PFSK-1 (cell line): ENCODE data around the gene PTPN22.

Experiments
- FOXP2 ChIP-seq: optimal IDR thresholded peaks from 2 replicates; pipeline ENCODE3; 2011; ENCODE audit warnings: borderline replicate concordance, control low read depth, inconsistent platforms; ENCODE audit not compliant: insufficient read depth; ENCODE audit errors: extremely low read length, extremely low read depth
- POLR2AphosphoS5 ChIP-seq: IDR thresholded peaks from 2 replicates; pipeline ENCODE4 v1.6.1; 2012; ENCODE audit warnings: low read depth, mild to moderate bottlenecking, control low read depth, low read length, moderate library complexity
- SIN3A ChIP-seq: IDR thresholded peaks from 2 replicates; pipeline ENCODE4 v1.6.1; 2012; ENCODE audit warnings: mild to moderate bottlenecking, low read length, moderate library complexity, borderline replicate concordance; ENCODE audit not compliant: insufficient read depth
- TAF1 ChIP-seq: IDR thresholded peaks from 2 replicates; pipeline ENCODE4 v1.6.1; 2012; ENCODE audit warnings: low read length, control low read depth, borderline replicate concordance; ENCODE audit not compliant: insufficient read depth
- TF ChIP-seq, protein P1 (sequence below), 2 experiments: IDR thresholded peaks; 2 replicates each; pipeline versions ENCODE4 v1.6.1 to v1.8.0; 2011 to 2012; ENCODE audit warnings: low read depth in 2 of 2, low read length in 2 of 2, control low read depth in 1 of 2, inconsistent platforms in 1 of 2, mild to moderate bottlenecking in 1 of 2, moderate library complexity in 1 of 2; ENCODE audit not compliant: insufficient read depth in 1 of 2

The PTPN22 gene

DNA sequence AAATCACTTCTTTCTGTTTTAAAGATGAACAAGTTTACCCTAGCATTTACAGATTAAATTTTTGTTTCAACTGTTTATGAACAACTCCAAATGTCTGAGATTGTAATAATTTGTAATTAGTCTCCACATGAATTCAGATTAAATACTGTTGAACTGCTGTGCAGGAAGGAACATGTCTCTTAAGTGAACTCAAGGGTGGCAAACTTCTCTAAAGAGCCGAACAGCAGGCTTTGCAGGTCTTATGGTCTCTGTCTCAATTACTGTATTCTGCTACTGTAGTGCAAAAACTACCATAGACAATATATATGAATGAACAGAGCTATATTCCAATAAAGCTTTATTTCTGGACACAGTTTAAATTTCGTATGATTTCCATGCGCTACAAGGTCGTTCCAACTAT, 65.9 kb downstream of the PTPN22 start:
- TF ChIP-seq SIN3A, result no peak
- no peak for TF ChIP-seq POLR2AphosphoS5
- no peak for TF ChIP-seq FOXP2
- no peak for TF ChIP-seq TAF1
- TF ChIP-seq, protein P1, sequence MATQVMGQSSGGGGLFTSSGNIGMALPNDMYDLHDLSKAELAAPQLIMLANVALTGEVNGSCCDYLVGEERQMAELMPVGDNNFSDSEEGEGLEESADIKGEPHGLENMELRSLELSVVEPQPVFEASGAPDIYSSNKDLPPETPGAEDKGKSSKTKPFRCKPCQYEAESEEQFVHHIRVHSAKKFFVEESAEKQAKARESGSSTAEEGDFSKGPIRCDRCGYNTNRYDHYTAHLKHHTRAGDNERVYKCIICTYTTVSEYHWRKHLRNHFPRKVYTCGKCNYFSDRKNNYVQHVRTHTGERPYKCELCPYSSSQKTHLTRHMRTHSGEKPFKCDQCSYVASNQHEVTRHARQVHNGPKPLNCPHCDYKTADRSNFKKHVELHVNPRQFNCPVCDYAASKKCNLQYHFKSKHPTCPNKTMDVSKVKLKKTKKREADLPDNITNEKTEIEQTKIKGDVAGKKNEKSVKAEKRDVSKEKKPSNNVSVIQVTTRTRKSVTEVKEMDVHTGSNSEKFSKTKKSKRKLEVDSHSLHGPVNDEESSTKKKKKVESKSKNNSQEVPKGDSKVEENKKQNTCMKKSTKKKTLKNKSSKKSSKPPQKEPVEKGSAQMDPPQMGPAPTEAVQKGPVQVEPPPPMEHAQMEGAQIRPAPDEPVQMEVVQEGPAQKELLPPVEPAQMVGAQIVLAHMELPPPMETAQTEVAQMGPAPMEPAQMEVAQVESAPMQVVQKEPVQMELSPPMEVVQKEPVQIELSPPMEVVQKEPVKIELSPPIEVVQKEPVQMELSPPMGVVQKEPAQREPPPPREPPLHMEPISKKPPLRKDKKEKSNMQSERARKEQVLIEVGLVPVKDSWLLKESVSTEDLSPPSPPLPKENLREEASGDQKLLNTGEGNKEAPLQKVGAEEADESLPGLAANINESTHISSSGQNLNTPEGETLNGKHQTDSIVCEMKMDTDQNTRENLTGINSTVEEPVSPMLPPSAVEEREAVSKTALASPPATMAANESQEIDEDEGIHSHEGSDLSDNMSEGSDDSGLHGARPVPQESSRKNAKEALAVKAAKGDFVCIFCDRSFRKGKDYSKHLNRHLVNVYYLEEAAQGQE (IDR thresholded peaks at IDR 0.05; ENCODE audit: insufficient read depth in 1 of 2, low read depth in 2 of 2, low read length in 2 of 2), result no peak

DNA sequence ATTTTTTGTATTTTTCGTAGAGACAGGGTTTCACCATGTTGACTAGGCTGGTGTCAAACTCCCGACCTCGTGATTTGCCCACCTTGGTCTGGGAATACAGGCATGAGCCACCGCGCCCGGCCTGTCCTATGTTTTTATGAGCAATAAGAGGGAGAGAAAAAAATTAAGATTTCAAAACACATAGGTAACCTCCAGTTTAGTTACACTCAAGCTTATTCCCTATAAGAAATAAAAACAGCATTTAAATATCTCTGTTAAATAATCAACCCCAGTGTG, 66.3 kb downstream of the PTPN22 start:
- no peak for TF ChIP-seq TAF1
- TF ChIP-seq SIN3A, result no peak

DNA sequence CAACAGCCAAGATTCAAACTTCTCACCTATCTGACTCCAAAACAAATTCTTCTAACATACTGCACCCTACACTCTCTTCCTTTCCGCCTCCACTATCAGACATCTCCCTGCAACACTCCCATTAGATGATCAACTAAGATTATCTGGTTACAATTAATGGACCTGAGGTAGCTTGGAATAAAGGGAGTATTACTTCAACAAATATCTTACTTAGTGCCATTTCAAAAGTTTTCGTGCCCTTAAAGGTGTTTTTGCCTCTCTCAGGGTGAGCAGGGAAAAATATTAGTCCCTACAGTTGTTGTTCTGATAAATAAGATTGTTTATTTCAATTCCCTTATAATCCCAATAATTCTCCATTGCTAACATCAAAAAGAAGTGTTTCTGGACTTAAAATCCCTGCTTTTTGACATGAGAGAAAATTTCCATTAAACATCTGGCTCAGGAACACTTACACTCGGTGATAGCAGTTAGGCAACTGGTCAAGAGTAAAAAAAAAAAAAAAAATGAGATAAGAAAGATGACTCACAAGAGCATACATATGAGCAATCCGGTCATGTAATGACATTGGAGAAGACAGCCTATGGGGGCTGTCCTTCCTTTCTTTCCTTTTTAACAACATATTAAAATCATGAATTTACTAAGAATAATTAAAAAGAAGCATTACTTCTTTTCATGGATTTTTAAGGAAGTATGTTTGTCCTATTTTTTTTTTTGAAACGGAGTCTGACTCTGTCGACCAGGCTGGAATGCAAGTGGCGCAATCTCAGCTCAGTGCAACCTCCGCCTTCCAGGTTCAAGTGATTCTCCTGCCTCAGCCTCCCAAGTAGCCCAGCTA, 66.9 kb downstream of the PTPN22 start:
- no peak for TF ChIP-seq FOXP2
- TF ChIP-seq, protein P1 (IDR thresholded peaks at IDR 0.05; ENCODE audit: insufficient read depth in 1 of 2, low read depth in 2 of 2, low read length in 2 of 2), result no peak
- TF ChIP-seq POLR2AphosphoS5, result no peak
- TF ChIP-seq SIN3A, result no peak
- no peak for TF ChIP-seq TAF1

DNA sequence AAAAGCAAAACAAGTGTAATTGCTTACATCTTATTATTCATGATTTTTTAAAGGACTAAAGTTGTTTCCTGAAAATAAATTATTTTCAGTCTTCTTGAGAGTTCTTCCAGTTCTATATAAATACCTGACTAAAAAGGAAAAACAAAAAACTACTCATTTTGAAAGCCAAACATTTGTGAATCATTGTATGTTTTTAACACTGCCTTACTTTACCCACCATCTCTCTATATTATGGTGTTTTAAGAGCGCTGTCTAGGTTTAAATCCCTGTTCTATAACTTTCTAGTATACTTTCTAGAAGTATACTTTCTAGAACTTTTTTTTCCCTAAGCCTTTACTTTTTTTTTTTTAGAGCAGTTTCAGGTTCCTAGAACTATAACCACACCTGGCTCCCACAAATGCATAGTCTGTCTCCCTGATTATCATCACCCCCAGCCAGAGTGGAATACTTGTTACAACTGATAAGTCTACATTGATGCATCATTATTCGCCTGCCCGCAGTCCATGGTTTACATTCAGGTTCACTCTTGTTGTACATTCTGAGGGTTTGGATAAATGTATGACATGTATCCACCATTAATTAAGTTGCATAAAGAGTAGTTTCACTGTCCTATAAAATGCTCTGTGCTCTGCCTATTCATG, 69.0 kb downstream of the PTPN22 start:
- TF ChIP-seq FOXP2 (no peak), POLR2AphosphoS5 (no peak), SIN3A (no peak), TAF1 (no peak)
- TF ChIP-seq, protein P1 (IDR thresholded peaks at IDR 0.05; ENCODE audit: insufficient read depth in 1 of 2, low read depth in 2 of 2, low read length in 2 of 2), result no peak

DNA sequence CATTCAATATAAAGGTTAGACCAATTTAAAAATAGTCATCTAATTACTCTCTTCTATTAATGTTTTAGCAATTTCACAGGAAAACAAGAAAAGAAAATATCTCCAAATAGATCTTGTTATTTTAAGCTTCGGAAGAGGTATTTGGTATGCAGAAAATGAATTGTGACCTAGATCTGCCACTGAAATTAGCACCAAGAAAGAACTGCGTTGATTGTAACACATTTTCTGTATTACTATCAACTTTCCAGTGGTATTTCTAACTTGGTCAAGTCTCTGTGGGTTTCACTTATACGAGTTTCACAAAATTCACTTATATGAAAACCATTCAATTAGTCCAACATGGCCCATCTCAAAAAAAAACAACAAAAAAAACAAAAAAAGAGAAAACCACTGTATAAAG, 71.0 kb downstream of the PTPN22 start:
- TF ChIP-seq, protein P1 (IDR thresholded peaks at IDR 0.05; ENCODE audit: insufficient read depth in 1 of 2, low read depth in 2 of 2, low read length in 2 of 2), result no peak
- TF ChIP-seq SIN3A (no peak), POLR2AphosphoS5 (no peak), TAF1 (no peak), FOXP2 (no peak)
